Endothelial cell of umbilical vein (primary cell): ENCODE measurements around the gene EXOSC2.

Experiments used
- EZH2 ChIP-seq: IDR thresholded peaks from 2 replicates; pipeline ENCODE4 v1.6.1; 2012; ENCODE audit warnings: borderline replicate concordance, low read depth, mild to moderate bottlenecking, moderate library complexity, low read length, inconsistent platforms; ENCODE audit not compliant: severe bottlenecking
- GATA2 ChIP-seq: IDR thresholded peaks from 2 replicates; pipeline ENCODE4 v1.7.0; 2011; ENCODE audit warnings: low read depth, mild to moderate bottlenecking, moderate library complexity, mixed read lengths, low read length; ENCODE audit not compliant: insufficient read length, insufficient read depth
- JUN ChIP-seq: IDR thresholded peaks from 2 replicates; pipeline ENCODE4 v1.6.1; 2011; ENCODE audit warnings: borderline replicate concordance, low read depth; ENCODE audit not compliant: insufficient read length, insufficient read depth
- POLR2A ChIP-seq: IDR thresholded peaks from 2 replicates; pipeline ENCODE4 v1.6.1; 2012; ENCODE audit warnings: low read depth, mild to moderate bottlenecking, control low read depth, low read length
- POLR2AphosphoS5 ChIP-seq: IDR thresholded peaks from 2 replicates; pipeline ENCODE4 v1.6.1; 2012; ENCODE audit warnings: low read depth, mild to moderate bottlenecking, control low read depth, low read length, moderate library complexity; ENCODE audit not compliant: insufficient read depth
- TF ChIP-seq, protein P1 (sequence below), 2 donors: IDR thresholded peaks; 1 replicate in 1 of 2; 2 replicates in 1 of 2; pipeline ENCODE4 v1.5.1; 2011; ENCODE audit warnings: low read length in 2 of 2, mild to moderate bottlenecking in 2 of 2, moderate library complexity in 2 of 2, control low read depth in 1 of 2, inconsistent platforms in 1 of 2, low read depth in 1 of 2; ENCODE audit not compliant: insufficient read depth in 1 of 2; ENCODE audit errors: extremely low read depth in 1 of 2

DNA sequence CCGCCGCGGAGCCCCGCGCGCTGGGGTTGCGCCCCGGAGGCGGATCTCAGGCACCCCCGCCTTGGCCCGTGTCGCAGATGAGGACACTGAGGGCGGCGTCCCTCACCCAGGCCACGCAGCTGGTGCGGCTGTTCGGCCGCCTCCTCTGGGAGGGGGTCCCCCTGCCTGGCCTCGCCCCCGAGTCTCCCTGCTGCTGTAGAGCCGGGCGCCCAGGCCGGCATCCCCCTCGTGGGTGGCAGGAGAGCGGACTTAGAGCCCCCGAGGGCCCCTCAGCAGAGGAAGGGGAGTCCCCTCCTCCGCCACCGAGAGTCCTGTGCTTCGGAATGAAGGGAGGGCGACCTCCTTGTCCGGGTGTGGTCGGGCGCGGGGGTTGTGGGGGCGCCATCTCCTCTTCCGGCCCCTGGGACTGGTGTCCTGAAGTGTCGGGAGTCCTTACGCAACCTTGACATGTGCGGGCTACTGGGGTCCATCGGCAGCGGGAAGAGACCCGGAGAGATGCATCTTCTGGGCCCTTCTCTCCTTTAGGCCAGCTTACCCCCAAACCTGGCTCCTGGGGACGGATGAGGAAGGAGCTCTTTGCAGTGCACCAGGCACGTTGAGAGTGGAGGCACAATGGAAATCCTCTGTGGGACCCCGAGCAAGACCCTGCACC, 11.7 kb upstream of the EXOSC2 start:
- no peak for TF ChIP-seq POLR2A
- TF ChIP-seq, protein P1, sequence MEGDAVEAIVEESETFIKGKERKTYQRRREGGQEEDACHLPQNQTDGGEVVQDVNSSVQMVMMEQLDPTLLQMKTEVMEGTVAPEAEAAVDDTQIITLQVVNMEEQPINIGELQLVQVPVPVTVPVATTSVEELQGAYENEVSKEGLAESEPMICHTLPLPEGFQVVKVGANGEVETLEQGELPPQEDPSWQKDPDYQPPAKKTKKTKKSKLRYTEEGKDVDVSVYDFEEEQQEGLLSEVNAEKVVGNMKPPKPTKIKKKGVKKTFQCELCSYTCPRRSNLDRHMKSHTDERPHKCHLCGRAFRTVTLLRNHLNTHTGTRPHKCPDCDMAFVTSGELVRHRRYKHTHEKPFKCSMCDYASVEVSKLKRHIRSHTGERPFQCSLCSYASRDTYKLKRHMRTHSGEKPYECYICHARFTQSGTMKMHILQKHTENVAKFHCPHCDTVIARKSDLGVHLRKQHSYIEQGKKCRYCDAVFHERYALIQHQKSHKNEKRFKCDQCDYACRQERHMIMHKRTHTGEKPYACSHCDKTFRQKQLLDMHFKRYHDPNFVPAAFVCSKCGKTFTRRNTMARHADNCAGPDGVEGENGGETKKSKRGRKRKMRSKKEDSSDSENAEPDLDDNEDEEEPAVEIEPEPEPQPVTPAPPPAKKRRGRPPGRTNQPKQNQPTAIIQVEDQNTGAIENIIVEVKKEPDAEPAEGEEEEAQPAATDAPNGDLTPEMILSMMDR (IDR thresholded peaks at IDR 0.05; ENCODE audit: extremely low read depth in 1 of 2, insufficient read depth in 1 of 2, low read depth in 1 of 2, low read length in 2 of 2) = no peak
- TF ChIP-seq JUN = no peak
- TF ChIP-seq POLR2AphosphoS5 = no peak
- TF ChIP-seq GATA2 = no peak
- TF ChIP-seq EZH2 = no peak
